B cell (primary cell): Measurements from ENCODE around the gene NRIP2. TPM values are rescaled to one million over a fixed set of nuclear protein-coding genes. Genes with fewer than 3 reads are reported as not detected.

Source experiments
- ATAC-seq: fragments of 200-7000 bp; cut with Tn5 transposase; one replicate; pipeline ENCODE4 v1.10.0; 2021; ENCODE audit warnings: low read depth, mild to moderate bottlenecking, moderate number of reproducible peaks, moderate library complexity
- CTCF ChIA-PET: fragments of 350-600 bp; sonication (Branson Sonifier 250); formaldehyde crosslinking; loops from one replicate; lab custom pipeline; 2021; ENCODE audit warnings: antibody characterized with exemption, inconsistent platforms; lab: Charles Lee
- POLR2A ChIA-PET: fragments of 350-600 bp; sonication (Branson Sonifier 250); formaldehyde crosslinking; loops from one replicate; lab custom pipeline; 2021; ENCODE audit warnings: antibody characterized with exemption; lab: Charles Lee
- DNase-seq: peaks from one replicate; pipeline ENCODE4 v3.0.0; 2013
- H2AFZ ChIP-seq: 2 replicates; pipeline ENCODE4 v1.6.1; 2012; ENCODE audit warnings: mild to moderate bottlenecking, low read depth, low read length; ENCODE audit not compliant: insufficient read depth, poor library complexity, severe bottlenecking
- H3K27ac ChIP-seq, 2 donors: 1 replicate in 1 of 2; 2 replicates in 1 of 2; pipeline ENCODE4 v1.5.1; 2012 to 2013; ENCODE audit warnings: low read length in 2 of 2, mild to moderate bottlenecking in 2 of 2, moderate library complexity in 1 of 2
- H3K27me3 ChIP-seq, 4 experiments: fragments of 200-600 bp in 1 of 4; sonication (generic) in 1 of 4; replicated peaks in 1 of 4; 1 replicate in 2 of 4; 2 replicates in 2 of 4; pipeline versions ENCODE4 v1.6.1 to v1.7.0; 2013 to 2016; ENCODE audit warnings: low read length in 3 of 4, mild to moderate bottlenecking in 2 of 4, mixed read lengths in 1 of 4, moderate library complexity in 1 of 4; ENCODE audit not compliant: insufficient read depth in 4 of 4, control insufficient read depth in 3 of 4; ENCODE audit errors: control extremely low read depth in 1 of 4
- H3K36me3 ChIP-seq, 2 experiments: replicated peaks in 1 of 2; 1 replicate in 1 of 2; 2 replicates in 1 of 2; pipeline versions ENCODE4 v1.6.1 to v1.7.1; 2013; ENCODE audit warnings: low read length in 1 of 2; ENCODE audit not compliant: insufficient read depth in 2 of 2, control insufficient read depth in 1 of 2; ENCODE audit errors: control extremely low read depth in 1 of 2, extremely low read depth in 1 of 2
- H3K4me1 ChIP-seq, 2 donors: fragments of 200-600 bp in 1 of 2; sonication (generic) in 1 of 2; 1 replicate in 1 of 2; 2 replicates in 1 of 2; pipeline versions ENCODE4 v1.5.1 to v1.6.1; 2013 to 2017; ENCODE audit warnings: low read length in 2 of 2; ENCODE audit not compliant: control insufficient read depth in 2 of 2, insufficient read depth in 2 of 2
- H3K4me2 ChIP-seq: replicated peaks from 2 replicates; pipeline ENCODE3; 2012; ENCODE audit warnings: mild to moderate bottlenecking, low read depth, low read length; ENCODE audit not compliant: poor library complexity, severe bottlenecking
- H3K4me3 ChIP-seq, 5 experiments: fragments of 200-600 bp in 1 of 5; sonication (generic) in 1 of 5; 1 replicate in 3 of 5; 2 replicates in 2 of 5; pipeline versions ENCODE4 v1.5.1 to v1.7.0; 2011 to 2016; ENCODE audit warnings: low read length in 4 of 5, mild to moderate bottlenecking in 4 of 5, low read depth in 2 of 5, control low read depth in 1 of 5, moderate library complexity in 1 of 5; ENCODE audit not compliant: insufficient read depth in 1 of 5; ENCODE audit errors: control extremely low read depth in 1 of 5, extremely low read depth in 1 of 5
- H3K79me2 ChIP-seq: fragments of 200-600 bp; sonication (generic); one replicate; pipeline ENCODE4 v1.6.0; 2016; ENCODE audit warnings: low read length; ENCODE audit not compliant: control insufficient read depth, insufficient read depth
- H3K9ac ChIP-seq: fragments of 200-600 bp; sonication (generic); 2 replicates; pipeline ENCODE4 v1.6.1; 2017; ENCODE audit warnings: mild to moderate bottlenecking, low read length, moderate library complexity
- H3K9me3 ChIP-seq, 3 donors: one replicate each; pipeline versions ENCODE4 v1.6.1 to v1.7.1; 2013; ENCODE audit warnings: low read length in 2 of 3; ENCODE audit not compliant: control insufficient read depth in 2 of 3, insufficient read depth in 1 of 3; ENCODE audit errors: control extremely low read depth in 1 of 3
- H4K20me1 ChIP-seq: 2 replicates; pipeline ENCODE4 v1.6.0; 2012; ENCODE audit warnings: mild to moderate bottlenecking, low read length; ENCODE audit not compliant: insufficient read depth, control insufficient read depth, poor library complexity, severe bottlenecking
- H3K27ac Mint-ChIP-seq: one replicate; pipeline ENCODE4 v1.8.0; 2021; ENCODE audit warnings: mixed read lengths
- H3K27me3 Mint-ChIP-seq: one replicate; pipeline ENCODE4 v1.8.0; 2021; ENCODE audit warnings: mixed read lengths
- H3K4me1 Mint-ChIP-seq: one replicate; pipeline ENCODE4 v1.8.0; 2021; ENCODE audit warnings: mixed read lengths
- H3K4me3 Mint-ChIP-seq: one replicate; pipeline ENCODE4 v1.8.0; 2021; ENCODE audit warnings: mixed read lengths
- H3K9me3 Mint-ChIP-seq: one replicate; pipeline ENCODE4 v1.8.0; 2022; ENCODE audit warnings: mixed read lengths; ENCODE audit not compliant: insufficient read depth
- CTCF ChIP-seq: fragments of 200-600 bp; IDR thresholded peaks from one replicate; pipeline ENCODE4 v1.8.0; 2022; ENCODE audit warnings: antibody characterized with exemption, mild to moderate bottlenecking
- EZH2 ChIP-seq: IDR thresholded peaks from 2 replicates; pipeline ENCODE4 v1.6.1; 2012; ENCODE audit warnings: borderline replicate concordance, low read depth, mild to moderate bottlenecking, moderate library complexity, low read length; ENCODE audit not compliant: insufficient read depth, poor library complexity, severe bottlenecking
- WGBS: methylation state at CpG from one replicate; pipeline ENCODE4 v1.1.5; 2013; ENCODE audit warnings: missing lambda C conversion rate; ENCODE audit not compliant: insufficient coverage; 5-methylcytosine and 5-hydroxymethylcytosine counted together
- intact Hi-C: fragments of 100-400 bp; cut with micrococcal nuclease; formaldehyde crosslinking; loops from one replicate; pipeline ENCODE4 v1.10.0; 2022
- polyA plus RNA-seq: library from polyadenylated mRNA; depleted of rRNA; stranded (reverse); fragments of >200 nt; gene quantifications from 2 replicates; pipeline ENCODE4 v1.2.3, GENCODE V29; 2012
- total RNA-seq, 2 donors: library from RNA; stranded (reverse); fragments of 120-200 nt in 1 of 2; gene quantifications; 1 replicate in 1 of 2; 2 replicates in 1 of 2; pipeline versions ENCODE4 v1.2.3 to v1.2.4, GENCODE V29; 2013 to 2022

NRIP2 gene
- total and polyA plus RNA-seq, 2 donors (not counting 1 experiment from before 2014, with no cell fraction given), result not detected

DNA sequence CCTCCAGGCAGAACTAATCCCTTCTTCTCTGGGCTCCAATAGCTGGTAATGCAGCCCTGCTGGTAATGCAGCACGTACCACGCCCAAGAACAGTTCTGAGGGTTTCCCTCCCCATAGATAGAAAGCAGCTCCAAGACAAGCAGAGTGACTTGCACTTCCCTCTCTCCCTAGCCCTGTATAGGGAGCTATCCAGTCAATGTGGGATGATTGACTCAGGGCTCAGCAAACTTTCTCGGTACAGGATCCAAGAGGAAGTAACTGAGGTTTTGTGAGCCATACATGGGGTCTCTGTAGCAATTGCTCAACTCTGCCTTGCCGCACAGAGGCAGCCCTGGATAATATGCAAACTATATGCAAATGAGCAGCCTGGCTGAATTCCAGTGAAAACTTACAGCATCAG, 55.6 kb downstream of the NRIP2 start:
- Histone ChIP-seq H4K20me1 (no peaks in the 10 kb centered on the region), H3K4me3 (no peak overlapping the region), H3K9ac (no peak overlapping the region), H3K4me1 (peaks cover 6 to 7% of the 10 kb centered on the region in 2 donors), H3K9me3 (no peaks in the 10 kb centered on the region), H2AFZ (no peak overlapping the region), H3K27ac (no peak overlapping the region), H3K27me3 (peaks cover 0 to 13% (median 2%) of the 10 kb centered on the region in 4 experiments), H3K4me2 (no peak overlapping the region), H3K36me3 (no peaks in the 10 kb centered on the region), H3K79me2 (no peaks in the 10 kb centered on the region)
- Mint-ChIP-seq H3K4me3 (no peak overlapping the region), H3K4me1 (peaks cover 10% of the 10 kb centered on the region), H3K27me3 (peaks cover 20% of the 10 kb centered on the region), H3K9me3 (no peaks in the 10 kb centered on the region), H3K27ac (no peak overlapping the region)
- ChIA-PET POLR2A (no interaction called here), CTCF (no interaction called here)
- intact Hi-C loops, result no loop called here
- DNase-seq (no peak), ATAC-seq (no peak)
- 70% methylated on average over 4 of the region's 4 CpGs for WGBS
- TF ChIP-seq EZH2 (no peak), CTCF (no peak)

DNA sequence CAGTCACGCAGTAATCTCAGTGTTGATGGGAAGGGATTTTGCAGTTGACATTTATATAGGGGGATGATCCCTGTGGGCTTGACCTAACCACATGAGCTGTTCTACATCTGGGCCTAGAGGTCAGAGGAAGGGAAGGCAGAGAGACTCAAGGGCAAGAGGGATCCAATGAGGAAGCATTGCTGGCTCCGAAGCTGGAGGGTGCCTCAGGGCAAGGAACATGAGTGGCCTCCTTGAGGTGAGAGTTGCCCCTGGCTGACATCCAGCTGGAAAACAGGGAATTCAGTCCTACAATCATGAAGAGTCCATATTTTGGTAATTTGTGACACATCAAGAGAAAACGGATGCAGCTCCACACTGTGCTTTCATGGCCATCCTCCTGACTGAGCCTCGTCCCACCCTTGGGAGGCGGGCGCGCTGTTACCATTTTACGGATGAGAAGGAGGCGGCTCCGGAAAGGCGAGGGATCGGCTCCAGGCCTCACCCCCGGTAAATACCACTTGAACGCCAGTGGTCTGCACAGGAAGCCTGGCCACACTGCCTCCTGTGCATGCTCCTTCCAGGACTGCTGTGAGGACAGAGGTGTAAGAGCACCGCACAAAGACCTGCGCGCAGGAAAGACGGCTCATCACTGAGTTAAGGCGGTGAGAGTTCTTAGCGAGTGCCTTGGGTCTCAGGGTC, 58.6 kb downstream of the NRIP2 start:
- Histone ChIP-seq H3K9me3 (no peaks in the 10 kb centered on the region), H3K4me1 (no peaks in the 10 kb centered on the region), H3K9ac (no peak overlapping the region), H3K79me2 (no peaks in the 10 kb centered on the region), H3K27ac (no peak overlapping the region), H4K20me1 (no peaks in the 10 kb centered on the region), H3K4me3 (no peak overlapping the region), H3K36me3 (no peaks in the 10 kb centered on the region), H3K27me3 (no peaks in the 10 kb centered on the region), H2AFZ (no peak overlapping the region), H3K4me2 (no peak overlapping the region)
- ATAC-seq (no peak), DNase-seq (no peak)
- 93% methylated on average over 19 of the region's 20 CpGs for WGBS
- POLR2A ChIA-PET, result interaction anchor here (0.6 kb wide), 1 partner anchor 10 kb away, joined by 3 read pairs; no protein-coding TSS in a partner anchor
- TF ChIP-seq EZH2, result no peak
- TF ChIP-seq CTCF, result no peak
- Mint-ChIP-seq H3K4me3 (no peak overlapping the region), H3K27ac (no peak overlapping the region), H3K4me1 (no peaks in the 10 kb centered on the region), H3K27me3 (peaks cover 7% of the 10 kb centered on the region), H3K9me3 (no peaks in the 10 kb centered on the region)
- CTCF ChIA-PET, result no interaction called here
- intact Hi-C loops, result no loop called here
